ENCODE results near the gene RBFOX2. TPM values are rescaled to one million over a fixed set of nuclear protein-coding genes. Genes with fewer than 3 reads are reported as not detected.

The RBFOX2 gene
- total and polyA plus RNA-seq, 2 experiments from 2014 or later, result 88.8 to 131 TPM

GRCh38 chr22:35985371-35985770, 43.3 kb downstream of the RBFOX2 start (continued):
- TF ChIP-seq ZNF462 (CRISPR knock-in tag; IDR thresholded peaks at IDR 0.05) (no peak), JUNB (IDR thresholded peaks at IDR 0.05; ENCODE audit: unreplicated experiment) (no peak)

- Histone ChIP-seq H3F3A (replicated peaks; ENCODE audit: low read depth) (no peaks in the 10 kb centered on the region), H3K4me1 (ENCODE audit: insufficient read depth) (peaks cover 53% of the 10 kb centered on the region), H3K36me3 (ENCODE audit: insufficient read depth) (no peaks in the 10 kb centered on the region), H3K9me2 (ENCODE audit: insufficient read depth) (no peaks in the 10 kb centered on the region), H4K20me1 (replicated peaks; ENCODE audit: insufficient read depth) (peaks cover 30% of the 10 kb centered on the region), H3K27me3 (ENCODE audit: insufficient read depth) (no peaks in the 10 kb centered on the region), H3K4me2 (no peak overlapping the region), H3K4me3 (no peak overlapping the region), H2AFZ (no peak overlapping the region), H3K27ac (ENCODE audit: low read depth) (no peak overlapping the region), H3K79me2 (replicated peaks; ENCODE audit: insufficient read depth) (peaks cover 97% of the 10 kb centered on the region)
- DNase-seq (ENCODE audit: low spot score), result no peak
- no peak overlapping the region for H3K4me3 Mint-ChIP-seq
- no peak overlapping the region for H3K27ac Mint-ChIP-seq
- peaks cover 4% of the 10 kb centered on the region; the same call in 1 of the 3 replicates for H3K36me3 Mint-ChIP-seq (ENCODE audit: low read depth)
- no peaks in the 10 kb centered on the region for H3K9me3 Mint-ChIP-seq
- H3K27me3 Mint-ChIP-seq (ENCODE audit: insufficient read depth, low read depth, poor library complexity), result peaks cover 3% of the 10 kb centered on the region
- peaks cover 51% of the 10 kb centered on the region for H3K4me1 Mint-ChIP-seq
- no peak for ATAC-seq
- no peak for TF ChIP-seq ZNF331 (CRISPR knock-in tag; IDR thresholded peaks at IDR 0.05; ENCODE audit: low read depth)
- no peak for TF ChIP-seq ZNF114 (CRISPR knock-in tag; IDR thresholded peaks at IDR 0.05)
- TF ChIP-seq STAT1 (IDR thresholded peaks at IDR 0.05; ENCODE audit: unreplicated experiment), result no peak
- no peak for TF ChIP-seq ZNF462 (CRISPR knock-in tag; IDR thresholded peaks at IDR 0.05)
- TF ChIP-seq EZH2phosphoT487 (IDR thresholded peaks at IDR 0.05; ENCODE audit: unreplicated experiment), result no peak
- no peak for TF ChIP-seq EZH2 (IDR thresholded peaks at IDR 0.05; ENCODE audit: low read depth, unreplicated experiment)
- TF ChIP-seq JUNB (IDR thresholded peaks at IDR 0.05; ENCODE audit: unreplicated experiment), result no peak
- no peak for TF ChIP-seq CREB1 (CRISPR knock-in tag; IDR thresholded peaks at IDR 0.05; ENCODE audit: low read depth)
Measured at GRCh38 chr22:35984183-35985175, 44.1 kb downstream of the RBFOX2 start.

All from GM23338 (cell line).